ENCODE results near the gene SLX4. TPM values are rescaled to one million over a fixed set of nuclear protein-coding genes. Genes with fewer than 3 reads are reported as not detected.

Gene SLX4
- total RNA-seq, 1 experiment from 2014 or later = 7.0 TPM

- no peak for TF ChIP-seq ZNF274 (IDR thresholded peaks at IDR 0.05; ENCODE audit: low read depth, low read length)
- TF ChIP-seq EZH2 (IDR thresholded peaks at IDR 0.05) = no peak
- TF ChIP-seq MAX (IDR thresholded peaks at IDR 0.05) = no peak
- no peak for TF ChIP-seq POLR2AphosphoS5 (IDR thresholded peaks at IDR 0.05; ENCODE audit: low read depth, low read length)
- TF ChIP-seq SP1 (IDR thresholded peaks at IDR 0.05; ENCODE audit: low read depth) = no peak
- no peak for TF ChIP-seq EZH2phosphoT487 (IDR thresholded peaks at IDR 0.05; ENCODE audit: borderline replicate concordance)
- no peak for TF ChIP-seq ZBTB33 (IDR thresholded peaks at IDR 0.05; ENCODE audit: extremely low read depth, insufficient replicate concordance, low read length)
- TF ChIP-seq SIN3A (IDR thresholded peaks at IDR 0.05; ENCODE audit: low read depth) = no peak
- no peak for TF ChIP-seq ATF3 (IDR thresholded peaks at IDR 0.05)
- H2AFZ ChIP-seq (ENCODE audit: low read depth, low read length, poor library complexity, severe bottlenecking) = no peak overlapping the region
- no peak overlapping the region for H3K9ac ChIP-seq (ENCODE audit: low read length)
- no peaks in the 10 kb centered on the region for H3K4me1 ChIP-seq (ENCODE audit: control insufficient read depth in 1 of 2, insufficient read depth in 2 of 2, low read length in 2 of 2)
- H3K79me2 ChIP-seq (ENCODE audit: insufficient read depth, low read length) = no peaks in the 10 kb centered on the region
- ATAC-seq (no peak), DNase-seq (ENCODE audit: low read depth, low spot score) (no peak)
- no TSS peak for BruUV-seq (replicated peaks)
- ChIA-PET RAD21 (ENCODE audit: low non-redundant PET in 1 of 2, low total read pairs in 2 of 2, uncharacterized antibody in 2 of 2, unreplicated experiment in 2 of 2) (no interaction called here), CTCF (no interaction called here), POLR2A (no interaction called here)
- H3K9me3 ChIP-seq (ENCODE audit: control insufficient read depth in 1 of 2, insufficient read depth in 1 of 2, low read depth in 1 of 2, low read length in 2 of 2) = no peaks in the 10 kb centered on the region
- H3K4me2 ChIP-seq (ENCODE audit: low read length) = no peak overlapping the region
- peaks cover 8 to 16% of the 10 kb centered on the region in 2 experiments; a peak in 3 of 4 replicates for H3K36me3 ChIP-seq (ENCODE audit: control insufficient read depth in 1 of 2, insufficient read depth in 2 of 2, low read length in 2 of 2)
- H3K27me3 ChIP-seq (ENCODE audit: insufficient read depth, low read length) = no peaks in the 10 kb centered on the region
- H3K9me2 ChIP-seq (ENCODE audit: insufficient read depth) = no peaks in the 10 kb centered on the region
- intact Hi-C loops (cut with micrococcal nuclease) = no loop called here
- H4K20me1 ChIP-seq (ENCODE audit: insufficient read depth) = no peaks in the 10 kb centered on the region
- H3K27ac ChIP-seq (ENCODE audit: low read depth, low read length) = no peak overlapping the region
- H3K4me3 ChIP-seq (replicated peaks in 1 of 2; ENCODE audit: low read depth in 1 of 2, low read length in 2 of 2) = no peak overlapping the region
These were observed 73.2 kb downstream of the SLX4 start for GRCh38 chr16:3538222-3538621.
